H9 (cell line): Measurements from ENCODE around the gene PRKCB. TPM values are rescaled to one million over a fixed set of nuclear protein-coding genes. Genes with fewer than 3 reads are reported as not detected.

Experiments used
- DNase-seq: peaks from one replicate; pipeline ENCODE4 v3.0.0-alpha.2; 2017
- H2AFZ ChIP-seq: one replicate; pipeline ENCODE4 v1.6.1; 2013; ENCODE audit warnings: mild to moderate bottlenecking, low read length, control low read depth, moderate library complexity
- H2AK5ac ChIP-seq: 2 replicates; pipeline ENCODE4 v1.6.1; 2013; ENCODE audit warnings: low read length, control low read depth, mixed read lengths; ENCODE audit not compliant: insufficient read length
- H2BK120ac ChIP-seq: one replicate; pipeline ENCODE4 v1.6.1; 2013; ENCODE audit warnings: low read depth, mild to moderate bottlenecking, low read length, control low read depth, inconsistent platforms; ENCODE audit not compliant: poor library complexity, severe bottlenecking
- H2BK12ac ChIP-seq: 2 replicates; pipeline ENCODE4 v1.6.1; 2013; ENCODE audit warnings: low read length, control low read depth, mixed read lengths, low read depth; ENCODE audit not compliant: insufficient read length
- H2BK15ac ChIP-seq: 2 replicates; pipeline ENCODE4 v1.6.1; 2013; ENCODE audit warnings: low read depth, low read length, control low read depth
- H2BK20ac ChIP-seq: one replicate; pipeline ENCODE4 v1.6.1; 2013; ENCODE audit warnings: low read depth, mild to moderate bottlenecking, low read length, control low read depth, inconsistent platforms; ENCODE audit not compliant: poor library complexity, severe bottlenecking
- H2BK5ac ChIP-seq: 2 replicates; pipeline ENCODE4 v1.6.1; 2013; ENCODE audit warnings: low read length, control low read depth, mixed read lengths; ENCODE audit not compliant: insufficient read length
- H3K14ac ChIP-seq: 2 replicates; pipeline ENCODE4 v1.6.1; 2013; ENCODE audit warnings: low read length, control low read depth; ENCODE audit not compliant: insufficient read depth
- H3K18ac ChIP-seq: 2 replicates; pipeline ENCODE4 v1.6.1; 2013; ENCODE audit warnings: low read depth, mild to moderate bottlenecking, mixed read lengths, low read length, control low read depth; ENCODE audit not compliant: insufficient read length
- H3K23ac ChIP-seq: 2 replicates; pipeline ENCODE4 v1.6.1; 2013; ENCODE audit warnings: low read length, control low read depth, mixed read lengths, low read depth; ENCODE audit not compliant: insufficient read length
- H3K23me2 ChIP-seq: 2 replicates; pipeline ENCODE4 v1.6.1; 2013; ENCODE audit warnings: low read depth, mild to moderate bottlenecking, mixed read lengths, low read length, control low read depth; ENCODE audit not compliant: insufficient read length, poor library complexity, severe bottlenecking
- H3K27ac ChIP-seq: 2 replicates; pipeline ENCODE4 v1.5.1; 2013; ENCODE audit warnings: low read length, control low read depth, mixed read lengths, low read depth; ENCODE audit not compliant: insufficient read length
- H3K27me3 ChIP-seq: 2 replicates; pipeline ENCODE4 v1.6.1; 2013; ENCODE audit warnings: low read length, control low read depth, inconsistent platforms; ENCODE audit not compliant: insufficient read depth
- H3K4ac ChIP-seq: 2 replicates; pipeline ENCODE4 v1.6.1; 2013; ENCODE audit warnings: low read depth, mild to moderate bottlenecking, control low read depth, inconsistent platforms, low read length, moderate library complexity
- H3K4me1 ChIP-seq: 2 replicates; pipeline ENCODE4 v1.6.1; 2013; ENCODE audit warnings: low read length, control low read depth, inconsistent platforms; ENCODE audit not compliant: insufficient read depth
- H3K4me2 ChIP-seq: 2 replicates; pipeline ENCODE4 v1.6.1; 2013; ENCODE audit warnings: low read length, control low read depth, mixed read lengths; ENCODE audit not compliant: insufficient read length, insufficient read depth
- H3K56ac ChIP-seq: 2 replicates; pipeline ENCODE4 v1.6.1; 2013; ENCODE audit warnings: low read depth, mild to moderate bottlenecking, mixed read lengths, low read length, control low read depth; ENCODE audit not compliant: insufficient read length
- H3K79me1 ChIP-seq: 2 replicates; pipeline ENCODE4 v1.6.1; 2013; ENCODE audit warnings: low read depth, mild to moderate bottlenecking, moderate library complexity, low read length, control low read depth, inconsistent platforms; ENCODE audit not compliant: insufficient read depth, poor library complexity, severe bottlenecking
- H3K79me2 ChIP-seq: 2 replicates; pipeline ENCODE4 v1.6.1; 2013; ENCODE audit warnings: low read length, control low read depth, inconsistent platforms; ENCODE audit not compliant: insufficient read depth
- H3K9ac ChIP-seq: 2 replicates; pipeline ENCODE4 v1.6.1; 2013; ENCODE audit warnings: low read length, control low read depth, mixed read lengths; ENCODE audit not compliant: insufficient read length; ENCODE audit errors: extremely low read depth
- H3K9me3 ChIP-seq: one replicate; pipeline ENCODE4 v1.6.1; 2013; ENCODE audit warnings: low read depth, low read length, inconsistent platforms; ENCODE audit not compliant: control insufficient read depth
- H3T11ph ChIP-seq: one replicate; pipeline ENCODE4 v1.6.1; 2013; ENCODE audit warnings: mild to moderate bottlenecking, low read length, control low read depth, inconsistent platforms
- H4K20me1 ChIP-seq: one replicate; pipeline ENCODE4 v1.6.1; 2013; ENCODE audit not compliant: control insufficient read depth, insufficient read length, insufficient read depth
- H4K5ac ChIP-seq: 2 replicates; pipeline ENCODE4 v1.6.1; 2013; ENCODE audit warnings: low read depth, mild to moderate bottlenecking, mixed read lengths, low read length, control low read depth; ENCODE audit not compliant: insufficient read length
- H4K8ac ChIP-seq: replicated peaks from 2 replicates; pipeline ENCODE4 v1.6.1; 2013; ENCODE audit warnings: low read length, control low read depth, mixed read lengths, low read depth; ENCODE audit not compliant: insufficient read length
- H4K91ac ChIP-seq: 2 replicates; pipeline ENCODE4 v1.6.1; 2013; ENCODE audit warnings: low read depth, mild to moderate bottlenecking, moderate library complexity, mixed read lengths, low read length, control low read depth; ENCODE audit not compliant: insufficient read length
- H3K27ac Mint-ChIP-seq, 3 experiments: 2 replicates in 2 of 3; 3 replicates in 1 of 3; pipeline ENCODE4 v1.8.0; 2020 to 2021; ENCODE audit warnings: mixed read lengths in 3 of 3, mild to moderate bottlenecking in 1 of 3, moderate library complexity in 1 of 3
- H3K27me3 Mint-ChIP-seq: 2 replicates; pipeline ENCODE4 v1.8.0; 2021; ENCODE audit warnings: low read depth, mild to moderate bottlenecking, moderate library complexity, mixed read lengths
- H3K36me3 Mint-ChIP-seq, 3 experiments: 2 replicates in 2 of 3; 3 replicates in 1 of 3; pipeline ENCODE4 v1.8.0; 2020 to 2021; ENCODE audit warnings: low read depth in 3 of 3, mixed read lengths in 3 of 3; ENCODE audit not compliant: insufficient read depth in 1 of 3
- H3K4me1 Mint-ChIP-seq, 2 experiments: 2 replicates each; pipeline ENCODE4 v1.8.0; 2020; ENCODE audit warnings: mixed read lengths in 2 of 2
- H3K4me3 Mint-ChIP-seq, 2 experiments: 2 replicates in 1 of 2; 3 replicates in 1 of 2; pipeline ENCODE4 v1.8.0; 2020 to 2021; ENCODE audit warnings: mild to moderate bottlenecking in 2 of 2, mixed read lengths in 2 of 2, moderate library complexity in 1 of 2
- H3K9me3 Mint-ChIP-seq, 2 experiments: 2 replicates in 1 of 2; 3 replicates in 1 of 2; pipeline ENCODE4 v1.8.0; 2020; ENCODE audit warnings: mild to moderate bottlenecking in 2 of 2, mixed read lengths in 2 of 2, moderate library complexity in 1 of 2
- WGBS: extraction: QIAGEN DNeasy Blood & Tissue Kit; methylation state at CpG from one replicate; pipeline ENCODE4 v1.1.7; 2013; ENCODE audit warnings: missing lambda C conversion rate, low lambda C conversion rate, mixed read lengths; ENCODE audit not compliant: insufficient read length; ENCODE audit errors: extremely low coverage; 5-methylcytosine and 5-hydroxymethylcytosine counted together
- total RNA-seq: library from RNA; stranded (reverse); gene quantifications from 2 replicates; pipeline ENCODE4 v1.2.1, GENCODE V29; 2021
- TF ChIP-seq, protein P1 (sequence below): fragments of 200-600 bp; sonication (generic); conservative IDR thresholded peaks from 3 replicates; pipeline ENCODE4 v1.8.0; 2021; ENCODE audit warnings: antibody characterized with exemption, mild to moderate bottlenecking

The PRKCB gene
- total RNA-seq, 1 experiment from 2014 or later, result 7.0 TPM

DNA sequence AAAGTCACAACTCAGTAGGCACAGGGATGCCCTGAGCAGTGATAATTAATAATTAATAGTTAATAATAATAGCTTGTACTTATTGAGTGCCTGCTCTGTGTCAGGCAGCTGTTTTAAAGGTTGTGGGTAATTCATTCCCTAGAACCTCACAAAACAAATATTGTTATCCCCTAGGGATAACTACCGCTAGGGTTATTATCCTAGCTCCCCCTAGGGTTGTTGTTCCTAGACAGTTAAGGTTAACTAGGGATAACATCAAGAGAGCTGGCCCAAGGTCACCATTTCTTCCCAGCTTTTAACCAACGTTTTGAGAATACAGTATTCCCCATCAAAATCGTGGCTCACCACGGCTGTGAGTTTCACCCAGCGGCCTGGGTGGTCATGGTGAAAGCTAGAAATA is 180.1 kb downstream of the PRKCB start:
- Mint-ChIP-seq H3K9me3 (no peaks in the 10 kb centered on the region), H3K4me1 (peaks cover 8 to 13% of the 10 kb centered on the region in 2 experiments), H3K27ac (no peak overlapping the region), H3K4me3 (no peak overlapping the region), H3K27me3 (no peaks in the 10 kb centered on the region; the same call in 1 of the 2 replicates), H3K36me3 (no peaks in the 10 kb centered on the region)
- Histone ChIP-seq H3K14ac (no peak overlapping the region), H2BK15ac (no peak overlapping the region), H4K8ac (no peak overlapping the region), H3K18ac (no peak overlapping the region), H3K23ac (no peak overlapping the region), H2BK5ac (no peak overlapping the region), H3K4ac (no peak overlapping the region), H3K79me2 (no peaks in the 10 kb centered on the region), H3K56ac (no peak overlapping the region), H3K79me1 (no peaks in the 10 kb centered on the region), H3K4me2 (no peak overlapping the region), H3K27ac (no peak overlapping the region), H3K4me1 (no peaks in the 10 kb centered on the region), H3K27me3 (no peaks in the 10 kb centered on the region), H3T11ph (no peak overlapping the region), H2AK5ac (no peak overlapping the region), H2BK120ac (no peak overlapping the region), H2AFZ (no peak overlapping the region), H2BK20ac (no peak overlapping the region), H2BK12ac (no peak overlapping the region), H4K20me1 (no peaks in the 10 kb centered on the region), H3K23me2 (no peaks in the 10 kb centered on the region), H4K91ac (no peak overlapping the region), H3K9ac (no peak overlapping the region), H4K5ac (no peak overlapping the region), H3K9me3 (no peaks in the 10 kb centered on the region)
- no CpG with 5 or more reads among the region's 5 CpGs for WGBS
- DNase-seq, result no peak
- TF ChIP-seq, protein P1, sequence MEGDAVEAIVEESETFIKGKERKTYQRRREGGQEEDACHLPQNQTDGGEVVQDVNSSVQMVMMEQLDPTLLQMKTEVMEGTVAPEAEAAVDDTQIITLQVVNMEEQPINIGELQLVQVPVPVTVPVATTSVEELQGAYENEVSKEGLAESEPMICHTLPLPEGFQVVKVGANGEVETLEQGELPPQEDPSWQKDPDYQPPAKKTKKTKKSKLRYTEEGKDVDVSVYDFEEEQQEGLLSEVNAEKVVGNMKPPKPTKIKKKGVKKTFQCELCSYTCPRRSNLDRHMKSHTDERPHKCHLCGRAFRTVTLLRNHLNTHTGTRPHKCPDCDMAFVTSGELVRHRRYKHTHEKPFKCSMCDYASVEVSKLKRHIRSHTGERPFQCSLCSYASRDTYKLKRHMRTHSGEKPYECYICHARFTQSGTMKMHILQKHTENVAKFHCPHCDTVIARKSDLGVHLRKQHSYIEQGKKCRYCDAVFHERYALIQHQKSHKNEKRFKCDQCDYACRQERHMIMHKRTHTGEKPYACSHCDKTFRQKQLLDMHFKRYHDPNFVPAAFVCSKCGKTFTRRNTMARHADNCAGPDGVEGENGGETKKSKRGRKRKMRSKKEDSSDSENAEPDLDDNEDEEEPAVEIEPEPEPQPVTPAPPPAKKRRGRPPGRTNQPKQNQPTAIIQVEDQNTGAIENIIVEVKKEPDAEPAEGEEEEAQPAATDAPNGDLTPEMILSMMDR, result no peak
